Stimulated activated CD4-positive, alpha-beta T cell treated with anti-CD3 and anti-CD28 coated beads, Interleukin-2, amount 100 ng/mL, for 24 hours (primary cell): ENCODE data around the gene LHFPL3.
"Not testable (repeated sequence)": the region's sequence is repeated elsewhere in the genome, so short reads cannot be mapped to it uniquely, and the experiment has no call there.

Experiments
- DNase-seq, 2 donors: peaks; one replicate each; pipeline ENCODE4 v3.0.0-alpha.2; 2020

The LHFPL3 gene

GRCh38 chr7:104497379-104497967 lies 169.1 kb downstream of the LHFPL3 start:
- DNase-seq = no peak

DNA sequence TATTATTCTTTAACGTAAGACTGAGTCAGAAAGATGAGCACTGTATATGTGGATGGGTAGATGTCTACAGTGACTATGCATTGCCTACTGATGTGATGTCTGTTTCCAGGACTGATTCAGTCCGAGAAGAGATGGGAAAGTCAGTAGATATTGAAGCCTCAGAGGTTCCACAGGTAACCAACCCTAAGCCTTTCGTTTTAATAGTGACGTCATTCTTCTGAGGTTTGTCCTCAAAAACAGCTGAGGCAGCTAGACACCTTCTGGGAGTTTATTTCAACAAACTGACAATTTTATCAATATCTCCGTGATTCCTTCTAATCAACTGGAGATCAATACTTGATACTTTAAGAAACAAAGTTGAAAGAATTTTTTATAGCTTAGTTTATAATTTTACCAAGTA lies 171.6 kb downstream of the LHFPL3 start:
- no peak for DNase-seq

GRCh38 chr7:104509874-104510273 lies 181.5 kb downstream of the LHFPL3 start:
- no peak for DNase-seq

- DNase-seq = no peak
These were observed 196.4 kb downstream of the LHFPL3 start for GRCh38 chr7:104524853-104525252.

DNA sequence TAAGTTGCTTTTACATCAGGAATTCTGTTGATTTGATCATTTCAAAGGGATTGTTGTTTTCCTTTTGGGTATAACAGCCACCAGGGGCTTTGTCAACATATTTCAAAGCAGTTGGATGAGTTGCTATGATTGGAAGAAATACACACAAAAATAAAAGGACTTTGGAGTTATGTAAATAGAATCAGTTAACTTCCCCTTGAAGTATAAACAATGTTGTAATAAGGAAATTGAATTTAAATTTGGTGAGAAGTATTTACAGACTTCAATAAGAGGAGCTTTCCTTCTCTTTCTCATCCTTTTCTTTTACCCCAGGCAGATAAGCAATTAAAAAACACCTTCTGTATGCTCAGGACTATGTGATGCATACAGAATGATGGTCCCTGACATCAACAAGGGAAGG lies 199.7 kb downstream of the LHFPL3 start:
- DNase-seq = no peak

- no peak for DNase-seq
These were observed 201.2 kb downstream of the LHFPL3 start for GRCh38 chr7:104529567-104529966.

DNA sequence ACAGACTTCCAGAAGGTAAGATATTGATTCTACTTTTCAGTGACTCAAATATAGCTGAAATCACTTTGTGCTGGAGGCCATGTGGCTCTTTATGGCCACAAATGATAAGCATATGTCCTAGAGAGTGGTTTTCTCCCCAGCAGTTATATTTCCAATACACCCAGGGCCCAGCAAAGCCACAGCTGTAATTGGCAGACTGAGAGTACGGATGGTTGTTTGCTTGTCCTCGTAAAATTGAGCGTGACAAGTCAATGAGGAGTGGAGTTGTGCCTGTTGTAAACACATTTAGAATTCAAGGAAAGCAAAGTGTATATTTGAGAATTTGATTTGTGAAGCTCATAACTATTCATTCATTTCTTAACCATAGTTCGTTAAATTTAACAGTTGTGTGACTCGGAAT lies 201.8 kb downstream of the LHFPL3 start:
- DNase-seq = no peak

DNA sequence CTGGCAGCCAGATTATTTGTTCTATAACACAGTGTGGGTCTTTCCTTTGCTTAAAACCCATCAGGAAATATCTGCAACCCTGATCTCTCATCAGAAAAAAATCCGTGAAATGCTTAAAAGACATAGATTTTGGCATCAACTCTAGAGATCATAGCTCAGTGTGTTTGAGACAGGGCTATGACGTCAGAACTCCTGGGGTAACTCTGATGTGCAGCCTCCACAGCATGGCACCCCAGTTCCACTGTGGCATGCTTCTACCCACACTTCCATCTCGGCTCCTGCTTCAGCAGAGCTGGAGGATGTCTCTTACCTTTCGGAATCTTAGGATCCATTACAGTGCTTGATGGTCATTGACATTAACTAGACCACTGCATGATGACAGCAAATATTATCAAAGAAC lies 205.7 kb downstream of the LHFPL3 start:
- DNase-seq = no peak

GRCh38 chr7:104535841-104536240 lies 207.4 kb downstream of the LHFPL3 start:
- no peak for DNase-seq

- DNase-seq = no peak
These were observed 208.6 kb downstream of the LHFPL3 start for GRCh38 chr7:104536956-104537355.

DNA sequence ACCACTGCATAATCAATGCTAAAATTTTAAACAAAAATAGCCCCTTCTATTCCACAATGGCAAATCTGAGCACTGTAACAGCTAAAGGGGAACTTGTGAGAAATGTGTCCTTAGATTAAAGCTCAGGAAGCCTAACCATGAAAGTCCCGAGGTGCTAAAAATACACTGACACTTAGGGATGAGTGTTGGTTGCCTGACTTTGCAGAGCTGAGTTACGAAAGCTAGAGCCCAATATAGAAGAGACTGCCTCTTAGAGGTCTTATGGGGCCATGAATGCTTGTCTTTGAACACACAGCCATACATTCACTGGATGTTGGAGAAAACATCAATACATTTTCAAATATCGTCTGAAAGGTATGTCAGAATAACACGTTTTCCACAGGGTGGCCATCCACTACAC lies 209.7 kb downstream of the LHFPL3 start:
- no peak for DNase-seq

DNA sequence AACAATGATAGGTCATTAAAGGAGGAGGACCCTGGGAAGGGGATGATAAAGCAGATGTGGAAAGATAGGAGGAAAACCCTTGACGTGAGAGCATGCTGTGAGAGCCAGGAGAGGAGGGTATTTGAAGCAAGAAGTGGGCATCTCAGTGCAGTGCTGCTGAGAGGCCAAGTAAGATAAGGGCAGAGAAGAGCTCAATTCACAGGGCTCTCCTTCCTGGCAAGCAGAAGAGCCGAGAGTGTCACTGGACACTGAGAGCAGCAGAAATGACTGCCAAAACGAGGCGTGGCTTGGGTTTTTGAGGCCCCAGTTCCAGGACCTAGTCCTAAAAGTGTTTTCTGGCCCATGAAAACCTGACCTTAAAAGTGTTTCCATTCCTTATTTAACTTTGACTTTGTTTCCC lies 213.5 kb downstream of the LHFPL3 start:
- DNase-seq = no peak

GRCh38 chr7:104548861-104549260 lies 220.5 kb downstream of the LHFPL3 start:
- DNase-seq = no peak

DNA sequence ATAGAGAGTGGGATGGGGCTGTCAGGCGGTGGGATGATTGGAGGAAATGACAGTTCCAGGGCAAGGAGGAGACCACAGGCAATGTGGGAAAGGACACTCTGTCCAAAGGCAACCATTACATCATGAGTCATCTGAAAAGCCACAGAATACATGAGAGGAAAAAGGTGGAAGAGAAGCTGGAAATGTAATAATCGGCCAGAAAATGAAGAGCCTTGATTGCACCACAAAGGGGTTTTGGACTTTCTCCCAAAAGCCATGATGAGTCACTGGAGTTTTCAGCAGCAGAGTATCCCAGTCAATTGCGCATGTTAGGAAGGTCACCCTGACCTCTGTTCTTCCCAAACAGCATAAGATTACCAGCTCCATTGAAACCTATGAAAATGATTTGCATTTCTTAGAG lies 222.0 kb downstream of the LHFPL3 start:
- no peak for DNase-seq

DNA sequence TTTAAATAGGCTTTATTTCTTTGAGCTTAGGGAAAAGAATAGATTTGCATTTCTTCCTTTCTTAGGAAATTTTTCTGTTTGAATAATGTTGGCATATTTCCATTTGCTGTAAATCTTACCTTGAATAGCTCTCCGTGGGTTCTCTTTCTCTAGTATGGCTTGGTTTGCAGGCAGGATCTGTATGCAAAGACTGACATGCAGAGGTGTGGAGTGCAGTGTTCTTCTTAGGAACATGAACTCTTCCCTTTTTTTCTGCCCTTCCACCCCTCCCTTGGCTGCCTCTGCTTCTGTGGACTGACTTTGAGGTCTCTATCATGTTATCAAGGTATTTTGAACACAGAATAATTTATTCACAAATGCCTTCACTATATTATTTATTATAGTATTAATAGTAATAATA lies 222.8 kb downstream of the LHFPL3 start:
- DNase-seq = no peak

- DNase-seq = peak in 1 of 2 donors; percentile 22
These were observed 223.7 kb downstream of the LHFPL3 start for GRCh38 chr7:104552102-104552501.

- DNase-seq = no peak
These were observed 224.7 kb downstream of the LHFPL3 start for GRCh38 chr7:104553074-104553473.

DNA sequence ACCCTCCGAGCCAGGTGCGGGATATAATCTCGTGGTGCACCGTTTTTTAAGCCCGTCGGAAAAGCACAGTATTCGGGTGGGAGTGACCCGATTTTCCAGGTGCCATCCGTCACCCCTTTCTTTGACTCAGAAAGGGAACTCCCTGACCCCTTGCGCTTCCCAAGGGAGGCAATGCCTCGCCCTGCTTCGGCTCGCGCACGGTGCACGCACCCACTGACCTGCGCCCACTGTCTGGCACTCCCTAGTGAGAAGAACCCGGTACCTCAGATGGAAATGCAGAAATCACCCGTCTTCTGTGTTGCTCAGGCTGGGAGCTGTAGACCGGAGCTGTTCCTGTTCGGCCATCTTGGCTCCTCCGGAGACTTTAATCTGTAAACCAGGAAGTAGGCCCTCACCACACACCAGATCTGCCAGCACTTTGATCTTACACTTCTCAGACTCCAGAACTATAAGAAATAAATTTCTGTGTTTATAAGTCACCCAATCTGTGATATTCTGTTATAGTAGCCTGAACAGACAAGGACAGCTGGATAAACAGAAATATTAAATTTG lies 235.0 kb downstream of the LHFPL3 start:
- not testable (repeated sequence) for DNase-seq

- DNase-seq = no peak
These were observed 241.3 kb downstream of the LHFPL3 start for GRCh38 chr7:104569751-104570150.

- no peak for DNase-seq
These were observed 244.2 kb downstream of the LHFPL3 start for GRCh38 chr7:104572554-104572953.

GRCh38 chr7:104584620-104585019 lies 256.2 kb downstream of the LHFPL3 start:
- DNase-seq = no peak

GRCh38 chr7:104595591-104595990 lies 267.2 kb downstream of the LHFPL3 start:
- DNase-seq = not testable (repeated sequence)

- no peak for DNase-seq
These were observed 275.6 kb downstream of the LHFPL3 start for GRCh38 chr7:104603957-104604356.

- DNase-seq = no peak
These were observed 276.3 kb downstream of the LHFPL3 start for GRCh38 chr7:104604706-104605105.

DNA sequence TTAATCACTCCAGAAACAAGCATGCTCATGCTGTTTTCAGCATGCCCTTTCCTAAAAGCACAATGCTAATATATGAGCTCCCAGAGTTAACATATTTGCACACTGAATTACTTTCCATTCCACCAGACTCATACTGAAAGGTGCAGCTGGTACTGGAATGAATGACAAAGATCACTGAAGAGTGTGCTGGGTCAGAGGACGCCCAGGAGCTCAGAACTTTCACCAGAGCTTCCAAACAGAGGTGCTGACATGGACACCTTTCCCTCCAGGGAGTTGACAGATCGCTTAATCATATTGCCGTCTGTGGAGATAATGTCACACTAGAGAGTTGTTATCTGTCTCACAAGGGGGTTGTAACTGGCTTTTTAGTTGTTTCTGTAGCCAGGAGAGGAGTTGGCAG lies 292.9 kb downstream of the LHFPL3 start:
- no peak for DNase-seq
